LNCaP clone FGC (cell line): ENCODE results near the gene BEND7.

Source experiments
- DNase-seq: peaks from one replicate; pipeline ENCODE4 v3.0.0-alpha.2; 2011; ENCODE audit warnings: low read depth
- H3K4me3 ChIP-seq: 2 replicates; pipeline ENCODE4 v1.5.1; 2011; ENCODE audit warnings: mild to moderate bottlenecking, low read depth, low read length, control low read depth
- TF ChIP-seq, protein P1 (sequence below): IDR thresholded peaks from 2 replicates; pipeline ENCODE4 v1.5.1; 2012; ENCODE audit warnings: mild to moderate bottlenecking; ENCODE audit not compliant: control insufficient read depth, insufficient read depth; ENCODE audit errors: extremely low read depth

BEND7 gene

DNA sequence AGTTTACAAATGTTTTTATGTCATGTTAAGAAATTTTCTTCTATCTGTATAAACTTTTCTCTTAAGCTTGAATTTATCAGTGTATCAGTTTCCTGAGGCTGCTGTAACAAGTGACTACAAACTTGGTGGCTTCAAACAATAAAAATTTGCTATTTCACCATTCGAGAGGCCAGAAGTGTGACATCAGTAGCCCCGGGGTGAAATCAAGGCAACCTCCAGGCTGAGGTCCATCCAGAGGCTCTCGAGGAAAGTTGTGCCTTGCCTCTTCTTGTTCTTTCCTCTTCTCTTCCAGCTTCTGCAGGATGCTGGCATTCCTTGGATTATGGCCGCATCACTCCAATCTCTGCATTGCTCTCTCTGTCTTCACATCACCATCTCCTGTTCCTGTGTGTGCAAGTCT, 6.5 kb upstream of the BEND7 start:
- H3K4me3 ChIP-seq, result no peak overlapping the region
- TF ChIP-seq, protein P1, sequence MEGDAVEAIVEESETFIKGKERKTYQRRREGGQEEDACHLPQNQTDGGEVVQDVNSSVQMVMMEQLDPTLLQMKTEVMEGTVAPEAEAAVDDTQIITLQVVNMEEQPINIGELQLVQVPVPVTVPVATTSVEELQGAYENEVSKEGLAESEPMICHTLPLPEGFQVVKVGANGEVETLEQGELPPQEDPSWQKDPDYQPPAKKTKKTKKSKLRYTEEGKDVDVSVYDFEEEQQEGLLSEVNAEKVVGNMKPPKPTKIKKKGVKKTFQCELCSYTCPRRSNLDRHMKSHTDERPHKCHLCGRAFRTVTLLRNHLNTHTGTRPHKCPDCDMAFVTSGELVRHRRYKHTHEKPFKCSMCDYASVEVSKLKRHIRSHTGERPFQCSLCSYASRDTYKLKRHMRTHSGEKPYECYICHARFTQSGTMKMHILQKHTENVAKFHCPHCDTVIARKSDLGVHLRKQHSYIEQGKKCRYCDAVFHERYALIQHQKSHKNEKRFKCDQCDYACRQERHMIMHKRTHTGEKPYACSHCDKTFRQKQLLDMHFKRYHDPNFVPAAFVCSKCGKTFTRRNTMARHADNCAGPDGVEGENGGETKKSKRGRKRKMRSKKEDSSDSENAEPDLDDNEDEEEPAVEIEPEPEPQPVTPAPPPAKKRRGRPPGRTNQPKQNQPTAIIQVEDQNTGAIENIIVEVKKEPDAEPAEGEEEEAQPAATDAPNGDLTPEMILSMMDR, result no peak
- no peak for DNase-seq

DNA sequence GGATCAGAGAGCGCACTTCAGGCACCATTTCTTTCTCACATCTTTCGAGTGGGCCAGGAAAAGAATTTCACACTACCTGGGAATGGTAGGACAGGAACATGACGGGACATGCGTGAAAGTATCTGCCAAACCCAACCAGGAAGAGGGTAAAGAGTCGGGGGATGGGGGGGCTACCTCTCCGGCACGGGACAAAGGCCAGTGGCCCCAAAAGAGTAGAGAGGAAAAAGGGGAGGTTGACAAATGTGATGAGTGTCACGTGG, 830 bp upstream of the BEND7 start:
- no peak for DNase-seq
- H3K4me3 ChIP-seq, result peak overlapping the region; percentile 50
- TF ChIP-seq, protein P1, result no peak

- TF ChIP-seq, protein P1, result no peak
- peak overlapping the region; percentile 49 for H3K4me3 ChIP-seq
- no peak for DNase-seq
Observed at GRCh38 chr10:13528123-13528874, 515 bp downstream of the BEND7 start.

- peak overlapping the region; percentile 49 for H3K4me3 ChIP-seq
- DNase-seq, result no peak
- TF ChIP-seq, protein P1, result no peak
Observed at GRCh38 chr10:13527864-13528122, 1.0 kb downstream of the BEND7 start.

DNA sequence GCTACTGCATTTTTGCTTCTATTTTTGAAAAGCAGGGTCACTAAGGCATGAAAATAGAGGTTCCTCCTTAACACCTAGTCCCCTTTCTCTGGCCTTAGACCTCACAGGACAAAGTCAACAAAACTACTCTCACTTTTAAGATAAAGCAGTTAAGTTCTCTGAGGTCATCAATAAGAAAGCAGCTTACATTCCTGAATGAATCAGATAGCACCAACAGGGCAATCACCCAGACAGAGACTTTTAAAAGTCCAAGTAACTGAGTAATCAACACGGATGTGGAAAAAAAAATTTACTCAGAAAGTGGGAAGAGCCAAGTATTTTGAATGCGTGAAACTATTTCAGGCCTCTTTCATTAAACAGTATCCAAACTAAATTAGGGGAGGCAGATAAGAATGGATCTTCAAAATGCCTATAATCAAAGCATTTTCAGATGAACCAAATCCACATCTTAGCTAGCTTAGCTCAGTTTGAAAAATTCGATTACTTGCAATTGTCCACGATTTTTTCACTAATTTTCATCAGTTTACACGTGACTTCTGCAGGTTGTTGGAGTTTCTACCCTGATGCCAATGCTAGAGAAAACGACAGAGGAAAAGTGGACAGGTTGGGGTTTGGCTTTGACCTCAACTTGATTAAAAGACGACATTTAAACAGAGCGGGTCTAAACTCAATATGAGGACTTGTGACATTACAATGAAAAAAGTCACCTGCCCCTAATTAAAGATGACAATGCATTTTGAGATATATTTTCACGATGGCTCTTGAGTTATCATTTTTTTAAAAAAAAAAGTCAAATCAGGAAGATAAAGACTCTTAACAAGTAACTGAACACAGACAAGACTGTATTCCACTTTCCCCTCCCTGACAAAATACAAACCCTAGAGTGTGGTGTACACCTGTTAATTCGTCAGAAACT, 1.6 kb downstream of the BEND7 start:
- H3K4me3 ChIP-seq, result no peak overlapping the region
- TF ChIP-seq, protein P1, result no peak
- no peak for DNase-seq

DNA sequence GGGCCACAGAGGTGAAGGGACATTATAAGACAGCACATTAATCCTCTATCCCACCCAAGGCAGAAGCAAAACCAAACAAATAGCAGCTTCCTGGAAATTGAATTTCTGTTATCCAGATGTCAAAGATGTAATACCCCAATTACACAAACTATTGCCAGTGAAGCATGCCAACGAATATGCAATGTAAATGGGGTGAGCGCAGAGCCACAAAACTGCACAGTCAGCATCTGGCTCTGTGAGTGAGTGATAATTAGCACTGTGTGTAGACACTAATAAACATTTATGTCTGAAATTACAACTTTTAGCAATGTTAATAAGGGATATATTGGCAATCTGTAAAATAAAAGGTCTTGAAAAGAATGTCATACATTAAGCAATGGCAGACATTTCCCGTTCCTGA, 3.2 kb downstream of the BEND7 start:
- H3K4me3 ChIP-seq, result no peak overlapping the region
- DNase-seq, result no peak
- TF ChIP-seq, protein P1, result no peak

DNA sequence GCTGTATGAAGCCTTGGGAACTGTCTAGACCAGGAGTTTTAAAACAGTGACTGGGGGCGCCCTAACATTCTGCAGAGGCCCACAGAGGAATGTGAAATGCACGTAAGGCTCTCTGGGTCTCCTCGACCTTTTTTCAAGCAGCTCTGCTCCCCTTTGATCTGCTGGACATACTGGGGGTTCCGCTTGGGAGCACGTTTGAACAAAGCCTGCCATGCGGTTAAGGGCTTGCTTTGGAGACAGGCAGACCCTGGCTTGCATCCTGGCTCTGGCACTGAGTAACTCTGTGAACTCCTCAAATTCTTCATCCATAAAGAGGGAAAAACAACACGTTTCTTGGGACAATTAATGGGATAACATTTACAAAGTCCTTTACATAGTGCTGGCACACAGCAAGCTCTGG, 7.8 kb downstream of the BEND7 start:
- no peak for DNase-seq
- no peak overlapping the region for H3K4me3 ChIP-seq
- TF ChIP-seq, protein P1, result no peak
